Liver (tissue), 9 donors: ENCODE results near the gene FER1L5. TPM values are rescaled to one million over a fixed set of nuclear protein-coding genes. Genes with fewer than 3 reads are reported as not detected.

Source experiments
- DNase-seq: peaks from one replicate; pipeline ENCODE4 v3.0.0-alpha.2; 2017; ENCODE audit warnings: low spot score
- H3K27ac ChIP-seq, 2 donors: one replicate each; pipeline ENCODE4 v1.7.0; 2013; ENCODE audit warnings: inconsistent platforms in 2 of 2, low read length in 2 of 2, control low read depth in 1 of 2, low read depth in 1 of 2, mild to moderate bottlenecking in 1 of 2
- H3K27me3 ChIP-seq, 4 donors: one replicate each; pipeline versions ENCODE4 v1.6.1 to v1.7.0; 2013; ENCODE audit warnings: low read length in 3 of 4, inconsistent platforms in 1 of 4, mild to moderate bottlenecking in 1 of 4, moderate library complexity in 1 of 4; ENCODE audit not compliant: control insufficient read depth in 4 of 4, insufficient read depth in 4 of 4
- H3K36me3 ChIP-seq, 4 donors: one replicate each; pipeline versions ENCODE4 v1.6.1 to v1.7.0; 2013; ENCODE audit warnings: low read length in 3 of 4, mild to moderate bottlenecking in 3 of 4, low read depth in 1 of 4, moderate library complexity in 1 of 4; ENCODE audit not compliant: control insufficient read depth in 4 of 4, insufficient read depth in 3 of 4
- H3K4me1 ChIP-seq, 4 donors: one replicate each; pipeline versions ENCODE4 v1.6.1 to v1.7.0; 2013; ENCODE audit warnings: low read length in 3 of 4, mild to moderate bottlenecking in 3 of 4, moderate library complexity in 1 of 4; ENCODE audit not compliant: control insufficient read depth in 4 of 4, insufficient read depth in 4 of 4
- H3K4me3 ChIP-seq, 3 donors: one replicate each; pipeline versions ENCODE4 v1.6.1 to v1.7.0; 2013; ENCODE audit warnings: low read length in 3 of 3, control low read depth in 1 of 3, low read depth in 1 of 3, mild to moderate bottlenecking in 1 of 3
- H3K9ac ChIP-seq, 2 donors: one replicate each; pipeline ENCODE4 v1.7.0; 2013; ENCODE audit warnings: low read length in 2 of 2, mild to moderate bottlenecking in 2 of 2, moderate library complexity in 2 of 2, control low read depth in 1 of 2, low read depth in 1 of 2
- H3K9me3 ChIP-seq, 4 donors: one replicate each; pipeline versions ENCODE4 v1.6.1 to v1.7.0; 2013; ENCODE audit warnings: low read length in 3 of 4; ENCODE audit not compliant: control insufficient read depth in 4 of 4
- EGR1 ChIP-seq, 2 donors: IDR thresholded peaks; 2 replicates each; pipeline ENCODE4 v1.6.1; 2016 to 2018; ENCODE audit warnings: antibody characterized with exemption in 2 of 2, low read depth in 2 of 2
- FOXA1 ChIP-seq: IDR thresholded peaks from 2 replicates; pipeline ENCODE4 v1.6.1; 2016; ENCODE audit warnings: antibody characterized with exemption
- FOXA2 ChIP-seq: IDR thresholded peaks from 2 replicates; pipeline ENCODE4 v1.6.1; 2016; ENCODE audit warnings: antibody characterized with exemption
- GABPA ChIP-seq, 2 donors: IDR thresholded peaks in 1 of 2; conservative IDR thresholded peaks in 1 of 2; 2 replicates each; pipeline ENCODE4 v1.6.1; 2016; ENCODE audit warnings: antibody characterized with exemption in 2 of 2, mild to moderate bottlenecking in 1 of 2, moderate library complexity in 1 of 2
- HNF4A ChIP-seq, 2 donors: conservative IDR thresholded peaks; 2 replicates each; pipeline ENCODE4 v1.6.1; 2016; ENCODE audit warnings: antibody characterized with exemption in 2 of 2, mild to moderate bottlenecking in 2 of 2
- HNF4G ChIP-seq: IDR thresholded peaks from 2 replicates; pipeline ENCODE4 v1.6.1; 2016; ENCODE audit warnings: antibody characterized with exemption
- JUND ChIP-seq, 2 donors: IDR thresholded peaks; 2 replicates each; pipeline ENCODE4 v1.6.1; 2016; ENCODE audit warnings: antibody characterized with exemption in 2 of 2
- NR2F2 ChIP-seq: IDR thresholded peaks from 2 replicates; pipeline ENCODE4 v1.6.1; 2016; ENCODE audit warnings: antibody characterized with exemption
- RXRA ChIP-seq, 2 donors: IDR thresholded peaks; 2 replicates each; pipeline ENCODE4 v1.6.1; 2017 to 2018; ENCODE audit warnings: antibody characterized with exemption in 2 of 2, mild to moderate bottlenecking in 1 of 2
- SP1 ChIP-seq: IDR thresholded peaks from 2 replicates; pipeline ENCODE4 v1.6.1; 2018; ENCODE audit warnings: antibody characterized with exemption, mild to moderate bottlenecking
- TAF1 ChIP-seq: conservative IDR thresholded peaks from 2 replicates; pipeline ENCODE4 v1.6.1; 2016; ENCODE audit warnings: antibody characterized with exemption, mild to moderate bottlenecking
- WGBS: extraction: QIAGEN DNeasy Blood & Tissue Kit; methylation state at CpG from one replicate; pipeline ENCODE4 v1.1.7; 2013; 5-methylcytosine and 5-hydroxymethylcytosine counted together
- polyA plus RNA-seq, 2 donors: library from polyadenylated mRNA; stranded (reverse) in 1 of 2; unstranded in 1 of 2; fragments of 200-250 nt in 1 of 2; fragments of >200 nt in 1 of 2; fragmentation: Nextera tagmentation in 1 of 2; extraction: Ambion mirVana in 1 of 2; gene quantifications; one replicate each; pipeline versions ENCODE4 v1.2.1 to v1.2.3, GENCODE V29; 2013 to 2015
- total RNA-seq, 2 donors: library from RNA; depleted of rRNA; stranded (reverse); fragments of >200 nt; gene quantifications; one replicate each; pipeline ENCODE4 v1.2.3, GENCODE V29; 2014
- TF ChIP-seq, protein P1 (sequence below): IDR thresholded peaks from 2 replicates; pipeline ENCODE4 v1.6.1; 2016; ENCODE audit warnings: antibody characterized with exemption
- TF ChIP-seq, protein P2 (sequence below): IDR thresholded peaks from 2 replicates; pipeline ENCODE4 v1.6.1; 2016; ENCODE audit warnings: antibody characterized with exemption
- TF ChIP-seq, protein P3 (sequence below): fragments of 150-350 bp; IDR thresholded peaks from 2 replicates; pipeline ENCODE4 v1.5.1; 2017; ENCODE audit warnings: improper control_type of control experiment, low read depth, low read length; ENCODE audit not compliant: missing input control
- TF ChIP-seq, protein P4 (sequence below): IDR thresholded peaks from 2 replicates; pipeline ENCODE4 v1.6.1; 2016; ENCODE audit warnings: antibody characterized with exemption, mild to moderate bottlenecking
- TF ChIP-seq, protein P5 (sequence below): IDR thresholded peaks from 2 replicates; pipeline ENCODE4 v1.6.1; 2016; ENCODE audit warnings: antibody characterized with exemption
- donor health status: healthy.
- donor health status: healthy.
- donor health status: healthy.
- donor health status: healthy.
- donor health status: healthy.

The FER1L5 gene
- total and polyA plus RNA-seq, 4 donors: under 0.01 TPM; not detected in 3

DNA sequence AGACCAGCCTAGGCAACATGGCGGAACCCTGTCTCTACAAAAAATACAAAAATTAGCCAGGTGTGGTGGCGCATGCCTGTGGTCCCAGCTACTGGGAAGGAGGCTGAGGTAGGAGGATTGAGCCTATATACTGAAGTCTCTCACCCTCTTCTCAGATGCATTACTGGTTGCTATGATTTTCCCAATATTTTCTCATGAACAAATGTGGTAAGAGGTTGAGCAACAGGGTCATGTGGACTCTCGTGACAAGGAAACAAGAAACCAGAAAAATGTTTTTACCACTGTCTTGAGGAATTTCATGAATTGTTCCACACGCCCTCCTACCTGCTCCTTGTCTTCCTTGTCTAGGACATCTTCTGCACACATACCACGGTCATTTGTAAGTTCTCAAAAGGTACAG, 84.9 kb downstream of the FER1L5 start:
- no peak for TF ChIP-seq FOXA2
- no peak for TF ChIP-seq HNF4G
- 93% methylated on average over 5 of the region's 5 CpGs for WGBS
- H3K4me3 ChIP-seq: no peak overlapping the region
- H3K9ac ChIP-seq: no peak overlapping the region
- H3K27ac ChIP-seq: no peak overlapping the region
- DNase-seq: no peak
- peaks cover 11 to 38% (median 24%) of the 10 kb centered on the region in 4 donors for H3K36me3 ChIP-seq
- no peaks in the 10 kb centered on the region for H3K4me1 ChIP-seq
- no peaks in the 10 kb centered on the region for H3K27me3 ChIP-seq
- H3K9me3 ChIP-seq: no peaks in the 10 kb centered on the region

DNA sequence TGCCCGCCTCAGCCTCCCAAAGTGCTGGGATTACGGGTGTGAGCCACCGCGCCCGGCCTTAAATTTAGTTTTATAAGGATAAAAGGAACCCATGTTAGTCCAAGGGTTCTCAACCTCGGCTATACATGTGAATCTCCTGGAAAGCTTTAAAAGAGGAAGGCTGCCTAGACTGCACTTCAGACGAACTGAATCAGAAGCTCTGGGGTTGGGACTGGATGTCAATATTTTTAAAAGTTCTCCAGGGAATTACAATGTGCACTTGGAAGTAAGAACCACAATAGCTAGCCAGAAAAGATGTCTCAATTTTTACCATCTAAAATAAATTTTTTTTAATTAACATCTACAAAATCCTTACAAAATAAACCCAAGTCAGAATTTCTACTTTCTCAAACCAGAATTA, 87.2 kb downstream of the FER1L5 start:
- 95% methylated on average over 7 of the region's 7 CpGs for WGBS
- peaks cover 14 to 53% (median 37%) of the 10 kb centered on the region in 4 donors for H3K36me3 ChIP-seq
- DNase-seq: no peak

More for the DNA sequence above, 87.2 kb downstream of the FER1L5 start:
- H3K4me3 ChIP-seq: no peak overlapping the region
- no peak overlapping the region for H3K9ac ChIP-seq
- no peak overlapping the region for H3K27ac ChIP-seq
- TF ChIP-seq HNF4G: no peak
- TF ChIP-seq EGR1 (IDR thresholded peaks at IDR 0.05; ENCODE audit: low read depth in 2 of 2): no peak
- TF ChIP-seq NR2F2: no peak
- no peak for TF ChIP-seq FOXA1
- TF ChIP-seq, protein P1, sequence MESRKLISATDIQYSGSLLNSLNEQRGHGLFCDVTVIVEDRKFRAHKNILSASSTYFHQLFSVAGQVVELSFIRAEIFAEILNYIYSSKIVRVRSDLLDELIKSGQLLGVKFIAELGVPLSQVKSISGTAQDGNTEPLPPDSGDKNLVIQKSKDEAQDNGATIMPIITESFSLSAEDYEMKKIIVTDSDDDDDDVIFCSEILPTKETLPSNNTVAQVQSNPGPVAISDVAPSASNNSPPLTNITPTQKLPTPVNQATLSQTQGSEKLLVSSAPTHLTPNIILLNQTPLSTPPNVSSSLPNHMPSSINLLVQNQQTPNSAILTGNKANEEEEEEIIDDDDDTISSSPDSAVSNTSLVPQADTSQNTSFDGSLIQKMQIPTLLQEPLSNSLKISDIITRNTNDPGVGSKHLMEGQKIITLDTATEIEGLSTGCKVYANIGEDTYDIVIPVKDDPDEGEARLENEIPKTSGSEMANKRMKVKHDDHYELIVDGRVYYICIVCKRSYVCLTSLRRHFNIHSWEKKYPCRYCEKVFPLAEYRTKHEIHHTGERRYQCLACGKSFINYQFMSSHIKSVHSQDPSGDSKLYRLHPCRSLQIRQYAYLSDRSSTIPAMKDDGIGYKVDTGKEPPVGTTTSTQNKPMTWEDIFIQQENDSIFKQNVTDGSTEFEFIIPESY: no peak
- no peak for TF ChIP-seq FOXA2
- no peak for TF ChIP-seq TAF1
- TF ChIP-seq GABPA (IDR thresholded peaks at IDR 0.05 in 1 of 2, conservative IDR thresholded peaks at IDR 0.05 in 1 of 2): no peak
- TF ChIP-seq, protein P2, sequence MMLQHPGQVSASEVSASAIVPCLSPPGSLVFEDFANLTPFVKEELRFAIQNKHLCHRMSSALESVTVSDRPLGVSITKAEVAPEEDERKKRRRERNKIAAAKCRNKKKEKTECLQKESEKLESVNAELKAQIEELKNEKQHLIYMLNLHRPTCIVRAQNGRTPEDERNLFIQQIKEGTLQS: no peak
- TF ChIP-seq JUND (IDR thresholded peaks at IDR 0.05): no peak
- no peak for TF ChIP-seq HNF4A (conservative IDR thresholded peaks at IDR 0.05)
- no peak for TF ChIP-seq SP1
- no peak for TF ChIP-seq RXRA (IDR thresholded peaks at IDR 0.05)
- TF ChIP-seq, protein P3, sequence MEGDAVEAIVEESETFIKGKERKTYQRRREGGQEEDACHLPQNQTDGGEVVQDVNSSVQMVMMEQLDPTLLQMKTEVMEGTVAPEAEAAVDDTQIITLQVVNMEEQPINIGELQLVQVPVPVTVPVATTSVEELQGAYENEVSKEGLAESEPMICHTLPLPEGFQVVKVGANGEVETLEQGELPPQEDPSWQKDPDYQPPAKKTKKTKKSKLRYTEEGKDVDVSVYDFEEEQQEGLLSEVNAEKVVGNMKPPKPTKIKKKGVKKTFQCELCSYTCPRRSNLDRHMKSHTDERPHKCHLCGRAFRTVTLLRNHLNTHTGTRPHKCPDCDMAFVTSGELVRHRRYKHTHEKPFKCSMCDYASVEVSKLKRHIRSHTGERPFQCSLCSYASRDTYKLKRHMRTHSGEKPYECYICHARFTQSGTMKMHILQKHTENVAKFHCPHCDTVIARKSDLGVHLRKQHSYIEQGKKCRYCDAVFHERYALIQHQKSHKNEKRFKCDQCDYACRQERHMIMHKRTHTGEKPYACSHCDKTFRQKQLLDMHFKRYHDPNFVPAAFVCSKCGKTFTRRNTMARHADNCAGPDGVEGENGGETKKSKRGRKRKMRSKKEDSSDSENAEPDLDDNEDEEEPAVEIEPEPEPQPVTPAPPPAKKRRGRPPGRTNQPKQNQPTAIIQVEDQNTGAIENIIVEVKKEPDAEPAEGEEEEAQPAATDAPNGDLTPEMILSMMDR: no peak
- TF ChIP-seq, protein P4, sequence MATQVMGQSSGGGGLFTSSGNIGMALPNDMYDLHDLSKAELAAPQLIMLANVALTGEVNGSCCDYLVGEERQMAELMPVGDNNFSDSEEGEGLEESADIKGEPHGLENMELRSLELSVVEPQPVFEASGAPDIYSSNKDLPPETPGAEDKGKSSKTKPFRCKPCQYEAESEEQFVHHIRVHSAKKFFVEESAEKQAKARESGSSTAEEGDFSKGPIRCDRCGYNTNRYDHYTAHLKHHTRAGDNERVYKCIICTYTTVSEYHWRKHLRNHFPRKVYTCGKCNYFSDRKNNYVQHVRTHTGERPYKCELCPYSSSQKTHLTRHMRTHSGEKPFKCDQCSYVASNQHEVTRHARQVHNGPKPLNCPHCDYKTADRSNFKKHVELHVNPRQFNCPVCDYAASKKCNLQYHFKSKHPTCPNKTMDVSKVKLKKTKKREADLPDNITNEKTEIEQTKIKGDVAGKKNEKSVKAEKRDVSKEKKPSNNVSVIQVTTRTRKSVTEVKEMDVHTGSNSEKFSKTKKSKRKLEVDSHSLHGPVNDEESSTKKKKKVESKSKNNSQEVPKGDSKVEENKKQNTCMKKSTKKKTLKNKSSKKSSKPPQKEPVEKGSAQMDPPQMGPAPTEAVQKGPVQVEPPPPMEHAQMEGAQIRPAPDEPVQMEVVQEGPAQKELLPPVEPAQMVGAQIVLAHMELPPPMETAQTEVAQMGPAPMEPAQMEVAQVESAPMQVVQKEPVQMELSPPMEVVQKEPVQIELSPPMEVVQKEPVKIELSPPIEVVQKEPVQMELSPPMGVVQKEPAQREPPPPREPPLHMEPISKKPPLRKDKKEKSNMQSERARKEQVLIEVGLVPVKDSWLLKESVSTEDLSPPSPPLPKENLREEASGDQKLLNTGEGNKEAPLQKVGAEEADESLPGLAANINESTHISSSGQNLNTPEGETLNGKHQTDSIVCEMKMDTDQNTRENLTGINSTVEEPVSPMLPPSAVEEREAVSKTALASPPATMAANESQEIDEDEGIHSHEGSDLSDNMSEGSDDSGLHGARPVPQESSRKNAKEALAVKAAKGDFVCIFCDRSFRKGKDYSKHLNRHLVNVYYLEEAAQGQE: no peak
- TF ChIP-seq, protein P5, sequence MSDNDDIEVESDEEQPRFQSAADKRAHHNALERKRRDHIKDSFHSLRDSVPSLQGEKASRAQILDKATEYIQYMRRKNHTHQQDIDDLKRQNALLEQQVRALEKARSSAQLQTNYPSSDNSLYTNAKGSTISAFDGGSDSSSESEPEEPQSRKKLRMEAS: no peak
- H3K27me3 ChIP-seq: no peaks in the 10 kb centered on the region
- no peaks in the 10 kb centered on the region for H3K4me1 ChIP-seq
- H3K9me3 ChIP-seq: no peaks in the 10 kb centered on the region
